GM23338 (cell line): ENCODE measurements around the gene APMAP. TPM values are rescaled to one million over a fixed set of nuclear protein-coding genes. Genes with fewer than 3 reads are reported as not detected.

Experiments used
- ATAC-seq: fragments of 200-7000 bp; cut with Tn5 transposase; 3 replicates; pipeline ENCODE4 v1.9.1; 2020
- DNase-seq: peaks from one replicate; pipeline ENCODE4 v3.0.0-alpha.2; 2015; ENCODE audit warnings: low spot score
- H2AFZ ChIP-seq: fragments of 200-600 bp; sonication (generic); 2 replicates; pipeline ENCODE4 v1.8.0; 2016; ENCODE audit warnings: antibody characterized with exemption, mild to moderate bottlenecking, moderate library complexity
- H3F3A ChIP-seq: fragments of 200-600 bp; sonication (generic); replicated peaks from 2 replicates; pipeline ENCODE4 v1.8.0; 2017; ENCODE audit warnings: antibody characterized with exemption, mixed run types, low read depth
- H3K27ac ChIP-seq: fragments of 200-600 bp; sonication (generic); 2 replicates; pipeline ENCODE4 v1.6.1; 2016; ENCODE audit warnings: low read depth
- H3K27me3 ChIP-seq: fragments of 200-600 bp; sonication (generic); 2 replicates; pipeline ENCODE4 v1.8.0; 2016; ENCODE audit warnings: mild to moderate bottlenecking, mixed run types, moderate library complexity; ENCODE audit not compliant: insufficient read depth
- H3K36me3 ChIP-seq: fragments of 200-600 bp; sonication (generic); 2 replicates; pipeline ENCODE4 v1.8.0; 2016; ENCODE audit warnings: mild to moderate bottlenecking; ENCODE audit not compliant: insufficient read depth
- H3K4me1 ChIP-seq: fragments of 200-600 bp; sonication (generic); 2 replicates; pipeline ENCODE4 v1.8.0; 2016; ENCODE audit warnings: mild to moderate bottlenecking, moderate library complexity; ENCODE audit not compliant: insufficient read depth
- H3K4me2 ChIP-seq: fragments of 200-600 bp; sonication (generic); 2 replicates; pipeline ENCODE4 v1.7.1; 2017; ENCODE audit warnings: mixed run types
- H3K4me3 ChIP-seq: fragments of 200-600 bp; sonication (generic); 2 replicates; pipeline ENCODE4 v1.6.1; 2016; ENCODE audit warnings: mixed run types
- H3K79me2 ChIP-seq: fragments of 200-600 bp; sonication (generic); replicated peaks from 2 replicates; pipeline ENCODE4 v1.8.0; 2017; ENCODE audit warnings: mild to moderate bottlenecking; ENCODE audit not compliant: insufficient read depth
- H3K9me2 ChIP-seq: fragments of 200-600 bp; sonication (generic); 2 replicates; pipeline ENCODE4 v1.8.0; 2017; ENCODE audit not compliant: insufficient read depth
- H4K20me1 ChIP-seq: fragments of 200-600 bp; sonication (generic); replicated peaks from 2 replicates; pipeline ENCODE4 v1.8.0; 2017; ENCODE audit warnings: mild to moderate bottlenecking; ENCODE audit not compliant: insufficient read depth
- H3K27ac Mint-ChIP-seq: 2 replicates; pipeline ENCODE4 v1.8.0; 2020; ENCODE audit warnings: inconsistent platforms, mild to moderate bottlenecking, moderate library complexity, mixed read lengths
- H3K27me3 Mint-ChIP-seq: 3 replicates; pipeline ENCODE4 v1.8.0; 2022; ENCODE audit warnings: low read depth, mild to moderate bottlenecking, moderate library complexity, mixed read lengths, inconsistent platforms; ENCODE audit not compliant: insufficient read depth, poor library complexity
- H3K36me3 Mint-ChIP-seq: 3 replicates; pipeline ENCODE4 v1.8.0; 2021; ENCODE audit warnings: low read depth, mild to moderate bottlenecking, inconsistent platforms, moderate library complexity, mixed read lengths
- H3K4me1 Mint-ChIP-seq: 3 replicates; pipeline ENCODE4 v1.8.0; 2020; ENCODE audit warnings: mild to moderate bottlenecking, inconsistent platforms, mixed read lengths
- H3K4me3 Mint-ChIP-seq: 3 replicates; pipeline ENCODE4 v1.8.0; 2021; ENCODE audit warnings: moderate library complexity, mild to moderate bottlenecking, inconsistent platforms, mixed read lengths
- H3K9me3 Mint-ChIP-seq: 3 replicates; pipeline ENCODE4 v1.8.0; 2020; ENCODE audit warnings: moderate library complexity, mild to moderate bottlenecking, inconsistent platforms, mixed read lengths
- CREB1 ChIP-seq: fragments of 250-450 bp; sonication (Bioruptor Pico); IDR thresholded peaks from 2 replicates; pipeline ENCODE4 v1.5.0; 2020; ENCODE audit warnings: low read depth, mild to moderate bottlenecking, moderate library complexity
- EZH2 ChIP-seq: fragments of 200-600 bp; sonication (generic); IDR thresholded peaks from one replicate; pipeline ENCODE4 v1.8.0; 2017; ENCODE audit warnings: antibody characterized with exemption, mild to moderate bottlenecking, low read depth; ENCODE audit not compliant: unreplicated experiment
- EZH2phosphoT487 ChIP-seq: fragments of 200-600 bp; sonication (generic); IDR thresholded peaks from one replicate; pipeline ENCODE4 v1.8.1; 2018; ENCODE audit warnings: antibody characterized with exemption; ENCODE audit not compliant: unreplicated experiment
- JUNB ChIP-seq: IDR thresholded peaks from one replicate; pipeline ENCODE4 v1.6.1; 2016; ENCODE audit warnings: antibody characterized with exemption; ENCODE audit not compliant: unreplicated experiment
- NANOG ChIP-seq: IDR thresholded peaks from 2 replicates; pipeline ENCODE4 v1.6.1; 2016; ENCODE audit warnings: antibody characterized with exemption, borderline replicate concordance
- POLR2AphosphoS5 ChIP-seq: IDR thresholded peaks from 2 replicates; pipeline ENCODE4 v1.6.1; 2016; ENCODE audit warnings: antibody characterized with exemption, low read depth
- STAT1 ChIP-seq: IDR thresholded peaks from one replicate; pipeline ENCODE4 v1.6.1; 2016; ENCODE audit warnings: antibody characterized with exemption; ENCODE audit not compliant: unreplicated experiment
- ZNF114 ChIP-seq: fragments of 250-450 bp; sonication (Bioruptor Pico); IDR thresholded peaks from 2 replicates; pipeline ENCODE4 v1.5.0; 2020; ENCODE audit warnings: mild to moderate bottlenecking, moderate library complexity
- ZNF331 ChIP-seq: fragments of 250-450 bp; sonication (Bioruptor Pico); IDR thresholded peaks from 2 replicates; pipeline ENCODE4 v1.5.0; 2020; ENCODE audit warnings: low read depth, mild to moderate bottlenecking, moderate library complexity
- polyA plus RNA-seq: library from polyadenylated mRNA; unstranded; fragments of >200 nt; fragmentation: Nextera tagmentation; extraction: Ambion mirVana; gene quantifications from 2 replicates; pipeline ENCODE4 v1.2.1, GENCODE V29; 2016
- total RNA-seq: library from RNA; depleted of rRNA; stranded (reverse); fragments of >200 nt; shearing (Covaris generic); gene quantifications from 2 replicates; pipeline ENCODE4 v1.2.3, GENCODE V29; 2014
- TF ChIP-seq, protein P1 (sequence below): IDR thresholded peaks from 2 replicates; pipeline ENCODE4 v1.6.1; 2016; ENCODE audit warnings: antibody characterized with exemption
- TF ChIP-seq, protein P2 (sequence below): fragments of 250-450 bp; sonication (Bioruptor Pico); IDR thresholded peaks from 2 replicates; pipeline ENCODE4 v1.5.0; 2020; ENCODE audit warnings: mild to moderate bottlenecking, moderate library complexity
- TF ChIP-seq, protein P3 (sequence below), 2 experiments: fragments of 200-600 bp in 1 of 2; sonication (generic) in 1 of 2; conservative IDR thresholded peaks; 2 replicates each; pipeline versions ENCODE4 v1.5.1 to v1.6.1; 2016 to 2017; ENCODE audit warnings: antibody characterized with exemption in 2 of 2, low read depth in 2 of 2, mild to moderate bottlenecking in 2 of 2, moderate library complexity in 1 of 2

APMAP gene
- total and polyA plus RNA-seq, 2 experiments from 2014 or later = 31.7 to 72.3 TPM

DNA sequence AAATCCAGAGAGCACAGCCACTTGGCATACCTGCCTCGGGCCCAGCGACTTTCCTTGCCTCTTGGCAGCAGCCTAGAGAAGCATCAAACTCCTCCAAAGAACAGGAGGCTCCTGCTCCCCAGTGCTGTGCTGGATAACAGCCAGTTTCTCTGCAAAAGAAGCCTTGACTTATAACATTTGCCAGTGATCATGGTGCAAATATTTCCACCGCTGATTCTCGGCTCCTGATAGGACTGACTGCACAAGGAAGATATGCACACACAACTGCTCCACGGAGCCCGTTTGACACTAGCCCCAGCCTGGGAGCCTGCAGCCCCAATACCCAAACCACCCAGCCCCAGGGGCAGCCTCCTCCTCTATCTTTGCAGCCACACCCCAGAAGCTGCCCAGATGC lies 47.9 kb upstream of the APMAP start:
- no peak overlapping the region for H3K4me3 Mint-ChIP-seq
- ATAC-seq (no peak), DNase-seq (no peak)
- Histone ChIP-seq H4K20me1 (no peaks in the 10 kb centered on the region), H3K4me1 (no peaks in the 10 kb centered on the region), H3K4me3 (no peak overlapping the region), H3K4me2 (no peak overlapping the region), H2AFZ (no peak overlapping the region), H3K27ac (no peak overlapping the region), H3K27me3 (no peaks in the 10 kb centered on the region), H3K79me2 (no peaks in the 10 kb centered on the region), H3F3A (no peaks in the 10 kb centered on the region), H3K9me2 (no peaks in the 10 kb centered on the region), H3K36me3 (no peaks in the 10 kb centered on the region)
- H3K9me3 Mint-ChIP-seq = no peaks in the 10 kb centered on the region; the same call in 2 of the 3 replicates
- H3K27ac Mint-ChIP-seq = no peak overlapping the region
- peaks cover 5% of the 10 kb centered on the region; the same call in 1 of the 3 replicates for H3K4me1 Mint-ChIP-seq
- no peaks in the 10 kb centered on the region for H3K36me3 Mint-ChIP-seq
- TF ChIP-seq ZNF114 (CRISPR knock-in tag) (no peak), STAT1 (no peak), NANOG (no peak)
- H3K27me3 Mint-ChIP-seq = peaks cover 12% of the 10 kb centered on the region

DNA sequence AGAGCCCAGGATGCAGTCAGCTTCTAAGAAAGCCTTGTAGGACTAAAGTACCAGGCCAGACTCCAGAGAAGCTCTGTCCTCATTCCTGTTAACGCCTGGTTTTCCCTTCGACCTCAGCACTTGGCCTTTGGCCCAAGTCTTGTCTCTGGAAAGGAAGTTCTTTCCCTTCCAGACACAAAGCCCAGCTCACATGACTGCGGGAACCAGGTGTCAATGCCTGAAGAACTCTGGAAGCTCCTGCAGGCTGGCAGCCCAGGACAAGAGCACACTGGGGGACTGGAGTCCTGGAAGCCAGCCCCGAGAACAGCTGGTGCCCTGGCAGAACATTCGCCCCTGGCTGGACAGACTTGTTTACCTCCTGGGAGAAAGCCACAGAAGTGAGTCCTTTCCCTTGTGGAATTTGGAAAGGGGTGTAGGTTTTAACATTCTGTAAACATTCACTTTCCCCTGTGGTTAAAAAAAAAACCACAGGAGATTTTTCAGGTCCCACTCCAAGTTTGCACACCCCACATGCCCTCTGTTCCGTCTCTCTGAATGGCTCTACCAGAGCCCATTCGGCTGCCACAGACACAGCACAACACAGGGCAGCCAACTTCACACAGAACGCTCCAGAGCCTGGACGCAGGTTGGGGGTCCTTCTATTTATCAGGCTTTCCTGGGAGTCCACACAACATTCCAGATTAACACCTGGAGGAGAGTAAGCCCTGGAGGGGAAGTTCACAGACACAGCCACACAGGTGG lies 47.3 kb upstream of the APMAP start:
- peaks cover 5% of the 10 kb centered on the region; the same call in 1 of the 3 replicates for H3K4me1 Mint-ChIP-seq
- TF ChIP-seq, protein P1, sequence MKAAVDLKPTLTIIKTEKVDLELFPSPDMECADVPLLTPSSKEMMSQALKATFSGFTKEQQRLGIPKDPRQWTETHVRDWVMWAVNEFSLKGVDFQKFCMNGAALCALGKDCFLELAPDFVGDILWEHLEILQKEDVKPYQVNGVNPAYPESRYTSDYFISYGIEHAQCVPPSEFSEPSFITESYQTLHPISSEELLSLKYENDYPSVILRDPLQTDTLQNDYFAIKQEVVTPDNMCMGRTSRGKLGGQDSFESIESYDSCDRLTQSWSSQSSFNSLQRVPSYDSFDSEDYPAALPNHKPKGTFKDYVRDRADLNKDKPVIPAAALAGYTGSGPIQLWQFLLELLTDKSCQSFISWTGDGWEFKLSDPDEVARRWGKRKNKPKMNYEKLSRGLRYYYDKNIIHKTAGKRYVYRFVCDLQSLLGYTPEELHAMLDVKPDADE = no peak
- TF ChIP-seq, protein P2, sequence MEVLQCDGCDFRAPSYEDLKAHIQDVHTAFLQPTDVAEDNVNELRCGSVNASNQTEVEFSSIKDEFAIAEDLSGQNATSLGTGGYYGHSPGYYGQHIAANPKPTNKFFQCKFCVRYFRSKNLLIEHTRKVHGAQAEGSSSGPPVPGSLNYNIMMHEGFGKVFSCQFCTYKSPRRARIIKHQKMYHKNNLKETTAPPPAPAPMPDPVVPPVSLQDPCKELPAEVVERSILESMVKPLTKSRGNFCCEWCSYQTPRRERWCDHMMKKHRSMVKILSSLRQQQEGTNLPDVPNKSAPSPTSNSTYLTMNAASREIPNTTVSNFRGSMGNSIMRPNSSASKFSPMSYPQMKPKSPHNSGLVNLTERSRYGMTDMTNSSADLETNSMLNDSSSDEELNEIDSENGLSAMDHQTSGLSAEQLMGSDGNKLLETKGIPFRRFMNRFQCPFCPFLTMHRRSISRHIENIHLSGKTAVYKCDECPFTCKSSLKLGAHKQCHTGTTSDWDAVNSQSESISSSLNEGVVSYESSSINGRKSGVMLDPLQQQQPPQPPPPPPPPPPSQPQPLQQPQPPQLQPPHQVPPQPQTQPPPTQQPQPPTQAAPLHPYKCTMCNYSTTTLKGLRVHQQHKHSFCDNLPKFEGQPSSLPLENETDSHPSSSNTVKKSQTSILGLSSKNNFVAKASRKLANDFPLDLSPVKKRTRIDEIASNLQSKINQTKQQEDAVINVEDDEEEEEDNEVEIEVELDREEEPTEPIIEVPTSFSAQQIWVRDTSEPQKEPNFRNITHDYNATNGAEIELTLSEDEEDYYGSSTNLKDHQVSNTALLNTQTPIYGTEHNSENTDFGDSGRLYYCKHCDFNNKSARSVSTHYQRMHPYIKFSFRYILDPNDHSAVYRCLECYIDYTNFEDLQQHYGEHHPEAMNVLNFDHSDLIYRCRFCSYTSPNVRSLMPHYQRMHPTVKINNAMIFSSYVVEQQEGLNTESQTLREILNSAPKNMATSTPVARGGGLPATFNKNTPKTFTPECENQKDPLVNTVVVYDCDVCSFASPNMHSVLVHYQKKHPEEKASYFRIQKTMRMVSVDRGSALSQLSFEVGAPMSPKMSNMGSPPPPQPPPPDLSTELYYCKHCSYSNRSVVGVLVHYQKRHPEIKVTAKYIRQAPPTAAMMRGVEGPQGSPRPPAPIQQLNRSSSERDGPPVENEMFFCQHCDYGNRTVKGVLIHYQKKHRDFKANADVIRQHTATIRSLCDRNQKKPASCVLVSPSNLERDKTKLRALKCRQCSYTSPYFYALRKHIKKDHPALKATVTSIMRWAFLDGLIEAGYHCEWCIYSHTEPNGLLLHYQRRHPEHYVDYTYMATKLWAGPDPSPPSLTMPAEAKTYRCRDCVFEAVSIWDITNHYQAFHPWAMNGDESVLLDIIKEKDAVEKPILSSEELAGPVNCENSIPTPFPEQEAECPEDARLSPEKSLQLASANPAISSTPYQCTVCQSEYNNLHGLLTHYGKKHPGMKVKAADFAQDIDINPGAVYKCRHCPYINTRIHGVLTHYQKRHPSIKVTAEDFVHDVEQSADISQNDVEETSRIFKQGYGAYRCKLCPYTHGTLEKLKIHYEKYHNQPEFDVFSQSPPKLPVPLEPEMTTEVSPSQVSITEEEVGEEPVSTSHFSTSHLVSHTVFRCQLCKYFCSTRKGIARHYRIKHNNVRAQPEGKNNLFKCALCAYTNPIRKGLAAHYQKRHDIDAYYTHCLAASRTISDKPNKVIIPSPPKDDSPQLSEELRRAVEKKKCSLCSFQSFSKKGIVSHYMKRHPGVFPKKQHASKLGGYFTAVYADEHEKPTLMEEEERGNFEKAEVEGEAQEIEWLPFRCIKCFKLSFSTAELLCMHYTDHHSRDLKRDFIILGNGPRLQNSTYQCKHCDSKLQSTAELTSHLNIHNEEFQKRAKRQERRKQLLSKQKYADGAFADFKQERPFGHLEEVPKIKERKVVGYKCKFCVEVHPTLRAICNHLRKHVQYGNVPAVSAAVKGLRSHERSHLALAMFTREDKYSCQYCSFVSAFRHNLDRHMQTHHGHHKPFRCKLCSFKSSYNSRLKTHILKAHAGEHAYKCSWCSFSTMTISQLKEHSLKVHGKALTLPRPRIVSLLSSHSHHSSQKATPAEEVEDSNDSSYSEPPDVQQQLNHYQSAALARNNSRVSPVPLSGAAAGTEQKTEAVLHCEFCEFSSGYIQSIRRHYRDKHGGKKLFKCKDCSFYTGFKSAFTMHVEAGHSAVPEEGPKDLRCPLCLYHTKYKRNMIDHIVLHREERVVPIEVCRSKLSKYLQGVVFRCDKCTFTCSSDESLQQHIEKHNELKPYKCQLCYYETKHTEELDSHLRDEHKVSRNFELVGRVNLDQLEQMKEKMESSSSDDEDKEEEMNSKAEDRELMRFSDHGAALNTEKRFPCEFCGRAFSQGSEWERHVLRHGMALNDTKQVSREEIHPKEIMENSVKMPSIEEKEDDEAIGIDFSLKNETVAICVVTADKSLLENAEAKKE = no peak
- TF ChIP-seq EZH2 (no peak), EZH2phosphoT487 (no peak), ZNF331 (CRISPR knock-in tag) (no peak), CREB1 (CRISPR knock-in tag) (no peak), POLR2AphosphoS5 (no peak), JUNB (no peak), ZNF114 (CRISPR knock-in tag) (no peak)
- TF ChIP-seq, protein P3, sequence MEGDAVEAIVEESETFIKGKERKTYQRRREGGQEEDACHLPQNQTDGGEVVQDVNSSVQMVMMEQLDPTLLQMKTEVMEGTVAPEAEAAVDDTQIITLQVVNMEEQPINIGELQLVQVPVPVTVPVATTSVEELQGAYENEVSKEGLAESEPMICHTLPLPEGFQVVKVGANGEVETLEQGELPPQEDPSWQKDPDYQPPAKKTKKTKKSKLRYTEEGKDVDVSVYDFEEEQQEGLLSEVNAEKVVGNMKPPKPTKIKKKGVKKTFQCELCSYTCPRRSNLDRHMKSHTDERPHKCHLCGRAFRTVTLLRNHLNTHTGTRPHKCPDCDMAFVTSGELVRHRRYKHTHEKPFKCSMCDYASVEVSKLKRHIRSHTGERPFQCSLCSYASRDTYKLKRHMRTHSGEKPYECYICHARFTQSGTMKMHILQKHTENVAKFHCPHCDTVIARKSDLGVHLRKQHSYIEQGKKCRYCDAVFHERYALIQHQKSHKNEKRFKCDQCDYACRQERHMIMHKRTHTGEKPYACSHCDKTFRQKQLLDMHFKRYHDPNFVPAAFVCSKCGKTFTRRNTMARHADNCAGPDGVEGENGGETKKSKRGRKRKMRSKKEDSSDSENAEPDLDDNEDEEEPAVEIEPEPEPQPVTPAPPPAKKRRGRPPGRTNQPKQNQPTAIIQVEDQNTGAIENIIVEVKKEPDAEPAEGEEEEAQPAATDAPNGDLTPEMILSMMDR (conservative IDR thresholded peaks at IDR 0.05; ENCODE audit: low read depth in 2 of 2) = no peak
- ATAC-seq (no peak), DNase-seq (no peak)
- no peaks in the 10 kb centered on the region for H3K79me2 ChIP-seq
- H3K36me3 ChIP-seq = no peaks in the 10 kb centered on the region
- no peaks in the 10 kb centered on the region; the same call in 2 of the 3 replicates for H3K9me3 Mint-ChIP-seq
- no peak overlapping the region for H3K4me3 ChIP-seq
- no peak overlapping the region for H3K27ac ChIP-seq
- no peak overlapping the region for H3K4me2 ChIP-seq
- no peaks in the 10 kb centered on the region for H3K4me1 ChIP-seq
- no peaks in the 10 kb centered on the region for H3K9me2 ChIP-seq
- H3K36me3 Mint-ChIP-seq = no peaks in the 10 kb centered on the region
- H2AFZ ChIP-seq = no peak overlapping the region
- H3K27ac Mint-ChIP-seq = no peak overlapping the region
- no peaks in the 10 kb centered on the region for H3K27me3 ChIP-seq
- no peaks in the 10 kb centered on the region for H3F3A ChIP-seq
- H4K20me1 ChIP-seq = no peaks in the 10 kb centered on the region
- no peak overlapping the region for H3K4me3 Mint-ChIP-seq
- peaks cover 12% of the 10 kb centered on the region for H3K27me3 Mint-ChIP-seq
